Measurements from ENCODE around the gene RALGPS2.

GRCh38 chr1:178955391-178955954, 230.4 kb downstream of the RALGPS2 start:
- TF ChIP-seq EZH2phosphoT487 (IDR thresholded peaks at IDR 0.05; ENCODE audit: insufficient read depth, low read depth) = no peak
- no peak for TF ChIP-seq EZH2 (IDR thresholded peaks at IDR 0.05; ENCODE audit: insufficient read depth, poor library complexity, severe bottlenecking)
